ENCODE results near the gene RRAGD.
A peak's percentile ranks its signal among the peaks of the same experiment; 100 is the strongest.

DNA sequence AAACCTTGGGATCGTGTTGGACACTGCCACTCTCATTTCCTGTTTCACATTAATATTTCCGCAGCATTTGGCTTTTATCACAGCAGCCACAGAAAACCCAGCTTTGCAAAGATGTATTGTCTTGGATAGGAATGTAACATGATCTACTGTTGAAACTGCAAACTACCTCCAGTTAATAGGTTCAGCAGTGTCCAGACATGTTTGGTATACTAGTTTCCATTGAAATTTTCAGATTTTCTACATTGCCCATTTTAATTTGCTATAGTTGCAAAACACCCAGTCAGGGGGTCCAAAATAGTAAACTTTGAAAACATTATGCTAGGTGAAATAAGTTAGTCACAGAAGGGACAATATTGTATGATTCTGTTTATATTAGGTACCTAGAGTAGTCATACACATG is 24.2 kb upstream of the RRAGD start:
- TF ChIP-seq, protein P1, sequence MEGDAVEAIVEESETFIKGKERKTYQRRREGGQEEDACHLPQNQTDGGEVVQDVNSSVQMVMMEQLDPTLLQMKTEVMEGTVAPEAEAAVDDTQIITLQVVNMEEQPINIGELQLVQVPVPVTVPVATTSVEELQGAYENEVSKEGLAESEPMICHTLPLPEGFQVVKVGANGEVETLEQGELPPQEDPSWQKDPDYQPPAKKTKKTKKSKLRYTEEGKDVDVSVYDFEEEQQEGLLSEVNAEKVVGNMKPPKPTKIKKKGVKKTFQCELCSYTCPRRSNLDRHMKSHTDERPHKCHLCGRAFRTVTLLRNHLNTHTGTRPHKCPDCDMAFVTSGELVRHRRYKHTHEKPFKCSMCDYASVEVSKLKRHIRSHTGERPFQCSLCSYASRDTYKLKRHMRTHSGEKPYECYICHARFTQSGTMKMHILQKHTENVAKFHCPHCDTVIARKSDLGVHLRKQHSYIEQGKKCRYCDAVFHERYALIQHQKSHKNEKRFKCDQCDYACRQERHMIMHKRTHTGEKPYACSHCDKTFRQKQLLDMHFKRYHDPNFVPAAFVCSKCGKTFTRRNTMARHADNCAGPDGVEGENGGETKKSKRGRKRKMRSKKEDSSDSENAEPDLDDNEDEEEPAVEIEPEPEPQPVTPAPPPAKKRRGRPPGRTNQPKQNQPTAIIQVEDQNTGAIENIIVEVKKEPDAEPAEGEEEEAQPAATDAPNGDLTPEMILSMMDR (tag by site-specific recombination; IDR thresholded peaks at IDR 0.05) = no peak
- TF ChIP-seq, protein P2, sequence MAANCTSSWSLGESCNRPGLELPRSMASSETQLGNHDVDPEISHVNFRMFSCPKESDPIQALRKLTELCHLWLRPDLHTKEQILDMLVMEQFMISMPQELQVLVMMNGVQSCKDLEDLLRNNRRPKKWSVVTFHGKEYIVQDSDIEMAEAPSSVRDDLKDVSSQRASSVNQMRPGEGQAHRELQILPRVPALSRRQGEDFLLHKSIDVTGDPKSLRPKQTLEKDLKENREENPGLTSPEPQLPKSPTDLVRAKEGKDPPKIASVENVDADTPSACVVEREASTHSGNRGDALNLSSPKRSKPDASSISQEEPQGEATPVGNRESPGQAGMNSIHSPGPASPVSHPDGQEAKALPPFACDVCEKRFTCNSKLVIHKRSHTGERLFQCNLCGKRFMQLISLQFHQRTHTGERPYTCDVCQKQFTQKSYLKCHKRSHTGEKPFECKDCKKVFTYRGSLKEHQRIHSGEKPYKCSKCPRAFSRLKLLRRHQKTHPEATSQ (tag by site-specific recombination; IDR thresholded peaks at IDR 0.05) = no peak
- no peak for TF ChIP-seq ZNF140 (tag by site-specific recombination; IDR thresholded peaks at IDR 0.05)
- TF ChIP-seq MYNN (tag by site-specific recombination; IDR thresholded peaks at IDR 0.05; ENCODE audit: borderline replicate concordance) = no peak
- TF ChIP-seq, protein P3, sequence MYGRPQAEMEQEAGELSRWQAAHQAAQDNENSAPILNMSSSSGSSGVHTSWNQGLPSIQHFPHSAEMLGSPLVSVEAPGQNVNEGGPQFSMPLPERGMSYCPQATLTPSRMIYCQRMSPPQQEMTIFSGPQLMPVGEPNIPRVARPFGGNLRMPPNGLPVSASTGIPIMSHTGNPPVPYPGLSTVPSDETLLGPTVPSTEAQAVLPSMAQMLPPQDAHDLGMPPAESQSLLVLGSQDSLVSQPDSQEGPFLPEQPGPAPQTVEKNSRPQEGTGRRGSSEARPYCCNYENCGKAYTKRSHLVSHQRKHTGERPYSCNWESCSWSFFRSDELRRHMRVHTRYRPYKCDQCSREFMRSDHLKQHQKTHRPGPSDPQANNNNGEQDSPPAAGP (tag by site-specific recombination; IDR thresholded peaks at IDR 0.05) = no peak
- TF ChIP-seq ZBTB8A (tag by site-specific recombination; IDR thresholded peaks at IDR 0.05) = no peak
- peak; percentile 87 for TF ChIP-seq ZNF157 (tag by site-specific recombination; IDR thresholded peaks at IDR 0.05)
